ENCODE results near the gene S100A13. TPM values are rescaled to one million over a fixed set of nuclear protein-coding genes. Genes with fewer than 3 reads are reported as not detected.

The S100A13 gene
- total RNA-seq, 1 donor from 2014 or later = 76.1 TPM

- peaks cover 26% of the 10 kb centered on the region for H3K4me1 ChIP-seq
- intact Hi-C loops (cut with DNase I) = no loop called here
- peak overlapping the region; percentile 37 for H3K4me3 ChIP-seq
- H3K36me3 ChIP-seq = no peaks in the 10 kb centered on the region
- H3K9me3 ChIP-seq = no peaks in the 10 kb centered on the region
- TF ChIP-seq CTCF (IDR thresholded peaks at IDR 0.05) = no peak
- no peaks in the 10 kb centered on the region for H3K27me3 ChIP-seq
- no peak overlapping the region for H3K27ac ChIP-seq
- ATAC-seq = no peak
- DNase-seq = no peak
Observed at GRCh38 chr1:153614906-153615305, 12.4 kb downstream of the S100A13 start.

GRCh38 chr1:153614189-153614900, 13.0 kb downstream of the S100A13 start:
- ATAC-seq = no peak
- Histone ChIP-seq H3K9me3 (no peaks in the 10 kb centered on the region), H3K36me3 (no peaks in the 10 kb centered on the region), H3K27ac (no peak overlapping the region), H3K27me3 (no peaks in the 10 kb centered on the region), H3K4me1 (peaks cover 31% of the 10 kb centered on the region), H3K4me3 (no peak overlapping the region)
- TF ChIP-seq CTCF (IDR thresholded peaks at IDR 0.05) = no peak
- intact Hi-C loops (cut with DNase I) = no loop called here
- DNase-seq = no peak

- peak overlapping the region; percentile 86 for H3K27ac ChIP-seq
- H3K27me3 ChIP-seq = no peaks in the 10 kb centered on the region
- no peaks in the 10 kb centered on the region for H3K36me3 ChIP-seq
- H3K9me3 ChIP-seq = no peaks in the 10 kb centered on the region
- peaks cover 40% of the 10 kb centered on the region for H3K4me1 ChIP-seq
- DNase-seq (no peak), ATAC-seq (no peak)
- no peak overlapping the region for H3K4me3 ChIP-seq
- intact Hi-C loops (cut with DNase I) = no loop called here
- no peak for TF ChIP-seq CTCF (IDR thresholded peaks at IDR 0.05)
Observed at GRCh38 chr1:153613406-153613805, 13.9 kb downstream of the S100A13 start.

- no peaks in the 10 kb centered on the region for H3K27me3 ChIP-seq
- ATAC-seq (peak; percentile 76), DNase-seq (peak; percentile 89)
- H3K36me3 ChIP-seq = peaks cover under 1% of the 10 kb centered on the region
- peak within 1 kb of the TSS; percentile 86 for H3K27ac ChIP-seq
- no peaks in the 10 kb centered on the region for H3K9me3 ChIP-seq
- H3K4me3 ChIP-seq = peak within 1 kb of the TSS; percentile 61
- H3K4me1 ChIP-seq = peaks cover 45% of the 10 kb centered on the region
- intact Hi-C loops (cut with DNase I) = no loop called here
- TF ChIP-seq CTCF (IDR thresholded peaks at IDR 0.05) = no peak
Observed at GRCh38 chr1:153612755-153613331, 14.5 kb downstream of the S100A13 start, which contains the start of gene S100A16. Gene S100A16 (minus strand): TSS chr1:153613137. CDS start chr1:153608151, 4,986 bp downstream.

GRCh38 chr1:153612111-153612754, 15.1 kb downstream of the S100A13 start:
- Histone ChIP-seq H3K36me3 (peaks cover 7% of the 10 kb centered on the region), H3K4me1 (peaks cover 49% of the 10 kb centered on the region), H3K27me3 (no peaks in the 10 kb centered on the region), H3K9me3 (no peaks in the 10 kb centered on the region), H3K4me3 (peak overlapping the region; percentile 61), H3K27ac (peak overlapping the region; percentile 86)
- intact Hi-C loops (cut with DNase I) = no loop called here
- DNase-seq = no peak
- no peak for ATAC-seq
- TF ChIP-seq CTCF (IDR thresholded peaks at IDR 0.05) = no peak
